HUES48 (cell line): ENCODE results near the gene CCDC33.

Experiments
- H3K27ac ChIP-seq: one replicate; pipeline ENCODE4 v1.7.0; 2013; ENCODE audit warnings: low read depth, low read length, inconsistent platforms
- H3K27me3 ChIP-seq: 2 replicates; pipeline ENCODE4 v1.6.1; 2013; ENCODE audit warnings: mild to moderate bottlenecking, low read length; ENCODE audit not compliant: control insufficient read depth, insufficient read depth
- H3K36me3 ChIP-seq: 2 replicates; pipeline ENCODE4 v1.6.1; 2013; ENCODE audit warnings: low read length; ENCODE audit not compliant: control insufficient read depth, insufficient read depth
- H3K4me1 ChIP-seq: 2 replicates; pipeline ENCODE4 v1.6.1; 2013; ENCODE audit warnings: mild to moderate bottlenecking, low read length; ENCODE audit not compliant: control insufficient read depth, insufficient read depth
- H3K4me3 ChIP-seq: 2 replicates; pipeline ENCODE4 v1.5.1; 2013; ENCODE audit warnings: mild to moderate bottlenecking, low read depth, low read length
- H3K9ac ChIP-seq: 2 replicates; pipeline ENCODE4 v1.6.1; 2013; ENCODE audit warnings: mild to moderate bottlenecking, low read depth, low read length, moderate library complexity
- H3K9me3 ChIP-seq: 2 replicates; pipeline ENCODE4 v1.6.1; 2013; ENCODE audit warnings: low read length; ENCODE audit not compliant: control insufficient read depth, insufficient read depth

CCDC33 gene

DNA sequence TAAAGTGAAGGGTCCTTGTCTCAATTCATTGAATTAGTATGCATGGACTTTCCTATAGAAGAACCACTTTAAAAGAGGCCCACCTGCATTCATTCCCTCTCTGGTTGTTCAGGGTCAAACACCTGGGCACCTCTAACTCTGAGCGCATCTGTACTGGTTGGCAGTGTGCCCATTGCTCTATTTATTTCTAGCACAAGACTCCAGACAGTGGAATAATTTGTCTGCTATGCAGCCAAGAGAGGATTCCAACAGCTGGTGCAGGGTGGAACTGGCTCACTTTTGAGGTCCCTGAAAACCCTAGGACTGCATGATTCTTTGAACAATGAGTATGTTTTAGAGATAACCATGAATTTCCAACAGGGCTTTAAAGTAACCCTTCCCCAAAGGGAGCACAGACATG is 57.9 kb downstream of the CCDC33 start:
- Histone ChIP-seq H3K9me3 (no peaks in the 10 kb centered on the region), H3K4me3 (no peak overlapping the region), H3K9ac (no peak overlapping the region), H3K27ac (no peak overlapping the region), H3K36me3 (no peaks in the 10 kb centered on the region), H3K4me1 (peaks cover 14% of the 10 kb centered on the region), H3K27me3 (peaks cover 56% of the 10 kb centered on the region)

GRCh38 chr15:74295800-74296199 is 59.7 kb downstream of the CCDC33 start:
- Histone ChIP-seq H3K27me3 (peaks cover 56% of the 10 kb centered on the region), H3K27ac (no peak overlapping the region), H3K4me1 (peaks cover 19% of the 10 kb centered on the region), H3K36me3 (no peaks in the 10 kb centered on the region), H3K9me3 (no peaks in the 10 kb centered on the region), H3K9ac (no peak overlapping the region), H3K4me3 (no peak overlapping the region)

GRCh38 chr15:74297887-74298286 is 61.8 kb downstream of the CCDC33 start:
- peaks cover 65% of the 10 kb centered on the region for H3K27me3 ChIP-seq
- no peak overlapping the region for H3K9ac ChIP-seq
- H3K9me3 ChIP-seq: no peaks in the 10 kb centered on the region
- no peak overlapping the region for H3K27ac ChIP-seq
- peaks cover 24% of the 10 kb centered on the region for H3K4me1 ChIP-seq
- no peak overlapping the region for H3K4me3 ChIP-seq
- H3K36me3 ChIP-seq: no peaks in the 10 kb centered on the region

DNA sequence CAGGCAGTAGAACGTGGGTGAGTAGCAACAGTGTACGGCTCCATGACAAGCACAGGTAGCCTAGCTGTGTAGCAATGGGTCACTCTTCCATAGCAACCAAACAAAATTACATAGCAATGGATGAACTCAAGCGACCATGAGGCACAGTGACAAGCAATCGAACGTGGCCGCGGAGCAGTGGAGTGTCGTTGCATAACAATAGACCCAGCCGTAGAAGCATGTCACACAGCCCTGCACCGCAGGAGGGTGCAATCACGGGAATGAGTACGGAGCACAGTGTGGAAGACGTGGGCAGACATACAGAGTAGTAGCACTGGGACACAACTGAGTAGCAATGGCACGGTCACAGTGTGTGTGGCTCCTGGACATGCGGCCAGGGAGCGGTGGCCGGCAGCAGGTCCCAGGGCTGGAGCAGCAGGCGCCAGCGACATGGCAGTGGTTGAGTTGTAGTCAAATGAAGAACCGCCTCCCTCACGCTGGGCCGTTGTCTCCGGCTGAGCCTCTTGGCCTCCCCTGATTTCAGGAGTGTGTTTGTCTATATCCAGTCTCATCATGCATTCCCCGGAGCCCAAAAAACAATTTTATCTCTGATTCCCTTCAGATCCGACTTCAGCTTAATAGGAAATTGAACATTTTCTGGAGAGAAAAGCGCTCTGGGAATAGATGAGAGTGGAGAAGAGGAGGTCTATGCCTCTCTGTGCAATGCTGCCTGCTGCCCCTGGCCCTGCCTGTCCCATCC is 64.1 kb downstream of the CCDC33 start:
- H3K9me3 ChIP-seq: no peaks in the 10 kb centered on the region
- H3K27me3 ChIP-seq: peaks cover 52% of the 10 kb centered on the region
- no peak overlapping the region for H3K27ac ChIP-seq
- no peaks in the 10 kb centered on the region for H3K36me3 ChIP-seq
- no peak overlapping the region; the same call in 1 of the 2 replicates for H3K4me3 ChIP-seq
- peaks cover 37% of the 10 kb centered on the region for H3K4me1 ChIP-seq
- no peak overlapping the region for H3K9ac ChIP-seq

GRCh38 chr15:74301583-74302361 is 65.6 kb downstream of the CCDC33 start:
- H3K4me1 ChIP-seq: peaks cover 41% of the 10 kb centered on the region
- no peak overlapping the region for H3K9ac ChIP-seq
- H3K27me3 ChIP-seq: peaks cover 63% of the 10 kb centered on the region
- H3K4me3 ChIP-seq: no peak overlapping the region
- H3K9me3 ChIP-seq: no peaks in the 10 kb centered on the region
- H3K36me3 ChIP-seq: no peaks in the 10 kb centered on the region
- no peak overlapping the region for H3K27ac ChIP-seq

DNA sequence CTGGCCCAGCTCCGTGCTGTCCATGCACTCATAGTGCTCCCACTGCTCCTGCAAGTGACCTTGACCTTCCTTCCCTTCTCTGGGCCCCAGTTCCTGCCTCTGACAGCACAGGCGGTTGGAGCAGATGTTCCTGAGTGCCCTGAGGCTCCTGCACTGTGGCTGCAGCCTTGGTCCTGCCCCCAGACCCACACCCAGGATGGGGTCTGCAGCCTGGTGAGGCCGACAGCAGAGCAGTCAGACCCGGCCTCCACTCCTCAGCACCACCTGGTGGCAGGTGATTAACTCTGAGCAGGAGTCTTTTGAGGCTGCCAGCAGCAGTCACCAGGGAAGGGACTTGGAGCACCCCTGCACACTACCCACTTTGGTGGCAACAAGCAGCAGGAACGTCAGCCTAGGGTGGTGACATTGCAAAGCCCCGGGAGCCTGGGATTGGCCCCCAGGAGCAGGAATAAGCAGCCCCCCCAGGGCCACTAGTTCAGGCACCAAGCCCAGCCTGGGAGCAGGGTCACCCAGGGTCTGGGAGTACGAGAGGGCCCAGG is 66.8 kb downstream of the CCDC33 start:
- H3K36me3 ChIP-seq: no peaks in the 10 kb centered on the region
- no peaks in the 10 kb centered on the region for H3K9me3 ChIP-seq
- peaks cover 64% of the 10 kb centered on the region for H3K27me3 ChIP-seq
- no peak overlapping the region for H3K4me3 ChIP-seq
- no peak overlapping the region for H3K27ac ChIP-seq
- H3K4me1 ChIP-seq: peaks cover 41% of the 10 kb centered on the region
- no peak overlapping the region for H3K9ac ChIP-seq

DNA sequence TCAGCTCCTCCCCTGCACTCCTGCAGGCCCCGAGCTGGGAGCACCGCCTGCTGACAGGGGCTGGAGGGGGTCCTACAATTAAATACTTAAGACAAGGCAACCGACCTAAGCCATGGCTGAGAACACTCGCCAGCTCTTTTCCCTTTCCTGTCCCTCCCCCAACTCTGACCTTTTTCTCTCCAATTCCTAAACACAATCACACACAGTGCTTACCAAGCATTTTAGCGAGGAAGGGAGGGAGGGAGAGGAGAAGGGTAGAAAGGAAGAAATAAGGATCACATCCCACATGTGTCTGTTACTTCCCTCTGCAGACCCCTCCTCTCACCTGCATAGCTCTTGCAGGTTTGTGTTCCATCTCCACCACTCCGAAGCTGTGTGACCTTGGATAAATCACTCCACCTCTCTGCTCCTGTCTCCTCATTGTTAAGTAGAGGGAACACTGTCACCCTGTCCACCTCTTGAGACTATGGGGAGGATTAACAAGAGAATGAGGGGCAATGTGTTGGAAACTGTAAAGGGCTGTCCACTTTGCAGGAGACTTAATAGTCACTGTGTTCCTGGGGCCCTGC is 67.7 kb downstream of the CCDC33 start:
- Histone ChIP-seq H3K27me3 (peaks cover 63% of the 10 kb centered on the region), H3K36me3 (no peaks in the 10 kb centered on the region), H3K9me3 (no peaks in the 10 kb centered on the region), H3K4me3 (no peak overlapping the region), H3K9ac (no peak overlapping the region), H3K27ac (no peak overlapping the region), H3K4me1 (peaks cover 49% of the 10 kb centered on the region)

GRCh38 chr15:74304431-74304830 is 68.3 kb downstream of the CCDC33 start:
- H3K4me3 ChIP-seq: no peak overlapping the region
- H3K4me1 ChIP-seq: peaks cover 50% of the 10 kb centered on the region
- H3K27ac ChIP-seq: no peak overlapping the region
- peaks cover 58% of the 10 kb centered on the region for H3K27me3 ChIP-seq
- H3K9me3 ChIP-seq: no peaks in the 10 kb centered on the region
- H3K36me3 ChIP-seq: no peaks in the 10 kb centered on the region
- no peak overlapping the region for H3K9ac ChIP-seq

- no peak overlapping the region for H3K27ac ChIP-seq
- H3K27me3 ChIP-seq: peaks cover 45% of the 10 kb centered on the region
Measured at GRCh38 chr15:74305687-74306086, 69.6 kb downstream of the CCDC33 start.

GRCh38 chr15:74306781-74307217 is 70.7 kb downstream of the CCDC33 start:
- Histone ChIP-seq H3K4me1 (peaks cover 39% of the 10 kb centered on the region), H3K27ac (no peak overlapping the region), H3K27me3 (peaks cover 34% of the 10 kb centered on the region)

More at GRCh38 chr15:74305687-74306086, 69.6 kb downstream of the CCDC33 start:
- Histone ChIP-seq H3K9ac (no peak overlapping the region), H3K4me1 (peaks cover 41% of the 10 kb centered on the region), H3K4me3 (no peak overlapping the region), H3K9me3 (no peaks in the 10 kb centered on the region), H3K36me3 (no peaks in the 10 kb centered on the region)

More at GRCh38 chr15:74306781-74307217, 70.7 kb downstream of the CCDC33 start:
- H3K4me3 ChIP-seq: no peak overlapping the region
- H3K36me3 ChIP-seq: no peaks in the 10 kb centered on the region
- no peak overlapping the region for H3K9ac ChIP-seq
- no peaks in the 10 kb centered on the region for H3K9me3 ChIP-seq
